Fibroblast of pulmonary artery (primary cell): ENCODE data around the gene RNF224.
A peak's percentile ranks its signal among the peaks of the same experiment; 100 is the strongest.
"Not testable (repeated sequence)": the region's sequence is repeated elsewhere in the genome, so short reads cannot be mapped to it uniquely, and the experiment has no call there.

Experiments
- DNase-seq: peaks from one replicate; pipeline ENCODE4 v3.0.0-alpha.2; 2010; ENCODE audit warnings: low read depth
- H3K4me3 ChIP-seq: replicated peaks from 2 replicates; pipeline ENCODE4 v1.5.1; 2011; ENCODE audit warnings: low read depth, mild to moderate bottlenecking, control low read depth, low read length, moderate library complexity
- CTCF ChIP-seq: IDR thresholded peaks from 2 replicates; pipeline ENCODE4 v1.5.1; 2011; ENCODE audit warnings: mild to moderate bottlenecking, control low read depth, low read length, inconsistent platforms; ENCODE audit errors: missing control alignments

The RNF224 gene

DNA sequence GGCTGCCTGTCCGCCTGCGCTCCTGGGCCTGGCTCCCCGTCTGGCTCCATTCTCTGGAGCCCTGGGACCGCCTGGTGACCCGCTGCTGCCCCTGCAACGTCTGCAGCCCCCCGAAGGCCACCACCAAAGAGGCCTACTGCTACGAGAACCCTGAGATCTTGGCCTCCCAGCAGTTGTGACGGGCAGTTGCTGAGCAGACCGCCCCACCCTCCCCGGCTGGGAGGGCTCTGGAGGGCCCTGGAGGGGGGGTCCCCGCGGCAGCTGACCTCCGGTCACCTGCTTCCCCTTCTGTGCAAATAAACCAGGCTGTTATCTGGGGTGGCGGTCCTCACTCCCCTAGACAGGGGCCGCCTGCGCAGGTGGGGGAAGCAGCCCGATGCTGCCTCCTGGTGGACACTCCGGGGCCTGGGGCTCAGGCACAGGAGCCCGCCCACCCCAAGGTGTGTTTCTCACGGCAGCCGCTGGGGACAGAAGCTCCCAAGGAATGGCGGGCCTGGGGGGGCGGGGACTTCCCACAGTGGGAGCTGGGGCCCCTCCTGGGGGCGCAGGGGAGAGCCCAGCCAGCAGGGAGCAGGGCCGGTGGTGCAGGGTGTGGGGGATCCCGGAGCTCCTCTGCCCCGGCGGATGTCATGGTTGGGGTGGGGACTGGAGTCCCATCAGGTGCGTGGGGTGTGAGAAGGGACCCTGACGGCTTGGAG is 9.1 kb downstream of the RNF224 start:
- peak; percentile 77 for DNase-seq
- no peak overlapping the region for H3K4me3 ChIP-seq

GRCh38 chr9:137236936-137237421 is 9.7 kb downstream of the RNF224 start:
- no peak overlapping the region for H3K4me3 ChIP-seq
- no peak for DNase-seq
- no peak for TF ChIP-seq CTCF

More for the DNA sequence above, 9.1 kb downstream of the RNF224 start:
- peak; percentile 83 for TF ChIP-seq CTCF

DNA sequence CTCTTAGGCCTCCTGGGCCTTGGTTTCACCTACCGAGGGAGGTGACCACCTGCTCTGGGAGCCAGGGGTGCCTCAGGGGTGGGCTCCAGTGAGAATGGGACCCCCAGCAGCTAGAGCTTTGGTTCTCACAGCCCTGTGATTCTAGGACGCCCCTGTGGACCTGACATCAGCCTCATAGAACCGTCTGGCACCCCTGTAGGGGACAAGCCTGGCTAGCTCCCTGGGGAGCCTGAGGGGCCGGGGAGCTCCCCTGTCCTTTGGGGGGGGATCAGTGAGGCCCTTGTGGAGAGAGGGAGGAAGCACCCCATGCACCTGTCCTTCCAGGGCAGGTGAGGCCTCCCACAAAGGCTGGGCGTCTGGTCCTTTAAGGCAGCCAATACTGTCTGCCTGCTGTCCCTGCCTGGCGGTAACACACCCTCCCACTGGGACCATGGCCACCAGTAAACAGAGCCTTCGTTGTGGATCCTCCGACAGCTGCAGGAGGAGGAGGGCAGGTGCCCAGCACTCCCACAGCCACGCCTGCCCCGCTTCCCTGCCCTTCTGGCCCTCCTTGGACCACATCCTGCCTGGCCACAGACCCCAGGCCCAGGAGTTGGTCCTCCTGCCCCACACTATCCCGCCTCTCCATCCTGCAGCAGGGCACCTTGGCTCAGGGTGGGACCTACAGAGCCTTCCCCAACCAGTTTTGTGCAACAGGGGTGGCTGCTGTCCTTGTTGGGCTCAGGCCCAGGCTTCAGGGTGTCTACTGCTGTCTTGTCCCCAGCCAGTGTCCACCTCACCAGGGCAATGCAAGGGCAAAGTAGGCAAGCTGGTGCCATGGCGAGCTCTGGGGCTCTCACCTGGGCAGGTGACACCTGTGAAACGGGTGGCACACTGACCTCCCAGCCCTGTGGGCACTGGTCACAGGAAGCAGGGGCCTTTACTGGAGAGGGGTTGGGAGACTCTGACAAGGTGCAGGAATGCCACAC is 10.7 kb downstream of the RNF224 start:
- no peak for DNase-seq
- TF ChIP-seq CTCF = no peak
- no peak overlapping the region for H3K4me3 ChIP-seq

DNA sequence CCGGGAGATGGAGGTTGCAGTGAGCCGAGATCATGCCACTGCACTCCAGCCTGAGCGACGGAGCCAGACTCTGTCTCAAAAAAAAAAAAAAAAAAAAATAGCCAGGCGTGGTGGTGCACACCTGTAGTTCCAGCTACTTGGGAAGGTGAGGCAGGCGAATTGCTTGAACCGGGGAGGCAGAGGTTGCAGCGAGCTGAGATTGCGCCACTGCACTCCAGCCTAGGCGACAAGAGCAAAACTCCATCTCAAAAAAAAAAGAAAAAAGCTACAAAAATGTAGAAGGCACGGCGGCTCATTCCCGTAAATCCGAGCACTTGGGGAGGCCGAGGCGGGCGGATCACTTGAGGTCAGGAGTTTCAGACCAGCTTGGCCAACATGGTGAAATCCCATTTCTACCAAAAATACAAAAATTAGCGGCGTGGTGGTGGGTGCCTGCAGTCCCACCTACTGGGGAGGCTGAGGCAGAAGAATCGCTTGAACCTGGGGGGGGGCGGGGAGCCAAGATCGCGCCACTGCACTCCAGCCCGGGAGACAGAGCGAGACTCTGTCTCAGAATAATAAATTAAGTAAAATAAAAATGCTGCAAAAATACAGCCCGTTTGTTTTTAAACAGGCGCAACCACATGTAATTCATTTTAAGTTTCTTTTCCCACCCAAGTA is 12.4 kb downstream of the RNF224 start:
- peak overlapping the region; percentile 63 for H3K4me3 ChIP-seq
- not testable (repeated sequence) for DNase-seq

DNA sequence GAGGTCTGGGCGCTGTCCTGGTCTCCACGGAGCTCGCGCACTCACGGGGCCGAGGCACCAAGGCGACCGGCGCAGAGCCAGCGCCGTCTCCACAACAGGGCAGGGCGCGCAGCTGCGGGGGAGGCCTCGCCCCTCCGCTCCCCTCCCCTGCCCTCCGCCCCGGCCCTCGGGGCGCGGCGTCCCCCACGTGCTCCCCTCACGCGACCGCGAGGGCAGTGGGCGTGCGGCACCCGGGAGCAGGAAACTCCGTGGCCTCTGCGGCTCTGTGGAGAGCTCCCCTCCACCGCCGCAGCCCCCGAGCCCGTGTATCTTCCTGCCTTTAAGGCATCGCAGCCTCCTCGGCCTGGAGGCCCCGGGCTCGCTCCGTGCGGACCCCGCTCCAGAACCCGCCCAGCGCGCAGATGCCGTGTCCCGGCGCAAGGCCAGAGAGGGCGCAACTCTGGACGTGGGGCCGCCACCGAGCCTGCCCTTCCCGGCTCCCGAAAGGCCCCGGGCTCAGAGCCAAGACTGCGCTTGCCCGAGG is 13.1 kb downstream of the RNF224 start:
- TF ChIP-seq CTCF = no peak
- DNase-seq = peak; percentile 80
- peak overlapping the region; percentile 63 for H3K4me3 ChIP-seq

GRCh38 chr9:137240841-137241489 is 13.7 kb downstream of the RNF224 start, which contains the start of gene TUBB4B:
TUBB4B (plus strand) TSS chr9:137241287; CDS start chr9:137241361, 74 bp downstream.
- TF ChIP-seq CTCF = no peak
- peak within 1 kb of the TSS; percentile 81 for H3K4me3 ChIP-seq
- DNase-seq = peak; percentile 100
